NCI-H226 (cell line): Measurements from ENCODE around the gene DNAJC22.
"Not testable (repeated sequence)": the region's sequence is repeated elsewhere in the genome, so short reads cannot be mapped to it uniquely, and the experiment has no call there.

ENCODE experiments used
- DNase-seq: peaks from one replicate; pipeline ENCODE4 v3.0.0-alpha.2; 2015

Gene DNAJC22

DNA sequence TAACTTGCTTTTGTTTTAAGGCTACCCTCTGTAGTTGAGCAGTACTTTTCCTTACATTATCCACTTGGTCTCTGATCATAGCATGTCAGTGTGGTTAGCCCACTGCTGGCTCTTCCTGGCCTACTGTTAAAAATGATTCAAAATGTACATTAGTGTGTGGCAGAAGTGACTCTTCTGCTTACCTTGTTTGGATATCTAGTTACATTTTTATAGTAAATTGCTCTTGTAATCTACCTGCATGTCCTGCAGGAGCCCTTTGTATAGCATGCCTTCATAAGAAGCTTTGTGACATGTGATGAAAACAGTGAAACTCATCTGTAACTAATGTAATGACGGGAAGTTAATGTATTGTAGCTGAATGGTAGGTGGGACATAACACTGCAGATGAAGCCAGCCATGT, 28.7 kb downstream of the DNAJC22 start:
- DNase-seq = no peak

DNA sequence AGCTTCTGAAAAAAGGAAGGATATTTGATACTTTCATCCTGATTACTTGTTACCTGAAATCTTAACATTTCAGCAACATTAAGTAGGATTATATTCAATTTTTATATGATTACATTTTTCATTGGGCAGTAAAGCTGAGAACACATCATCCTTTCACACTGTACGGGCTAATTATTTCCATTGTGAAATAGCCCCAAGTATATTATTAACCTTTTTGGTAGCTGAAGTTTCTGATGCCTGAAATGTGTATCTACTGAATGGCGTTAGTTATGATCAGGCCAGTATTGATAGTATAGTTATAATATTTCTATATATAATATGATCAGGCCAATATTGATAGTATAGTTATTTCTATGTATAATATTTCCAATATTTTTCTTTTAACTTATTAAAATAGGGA, 30.7 kb downstream of the DNAJC22 start:
- DNase-seq = no peak

DNA sequence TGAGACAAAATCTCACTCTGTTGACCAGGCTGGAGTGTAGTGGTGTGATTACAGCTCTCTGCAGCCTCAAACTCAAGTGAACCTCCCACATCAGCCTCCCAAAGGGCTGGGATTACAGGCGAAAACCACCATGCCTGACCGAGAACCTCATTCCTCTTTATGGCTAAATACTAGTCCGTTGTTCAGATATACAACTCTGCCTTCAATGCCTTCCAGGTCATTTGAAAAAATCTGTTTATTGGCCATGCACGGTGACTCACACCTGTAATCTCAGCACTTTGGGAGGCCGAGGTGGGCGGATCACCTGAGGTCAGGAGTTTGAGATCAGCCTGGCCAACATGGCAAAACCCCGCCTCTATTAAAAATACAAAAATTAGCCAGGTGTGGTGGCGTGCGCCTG, 33.5 kb downstream of the DNAJC22 start:
- DNase-seq = not testable (repeated sequence)

DNA sequence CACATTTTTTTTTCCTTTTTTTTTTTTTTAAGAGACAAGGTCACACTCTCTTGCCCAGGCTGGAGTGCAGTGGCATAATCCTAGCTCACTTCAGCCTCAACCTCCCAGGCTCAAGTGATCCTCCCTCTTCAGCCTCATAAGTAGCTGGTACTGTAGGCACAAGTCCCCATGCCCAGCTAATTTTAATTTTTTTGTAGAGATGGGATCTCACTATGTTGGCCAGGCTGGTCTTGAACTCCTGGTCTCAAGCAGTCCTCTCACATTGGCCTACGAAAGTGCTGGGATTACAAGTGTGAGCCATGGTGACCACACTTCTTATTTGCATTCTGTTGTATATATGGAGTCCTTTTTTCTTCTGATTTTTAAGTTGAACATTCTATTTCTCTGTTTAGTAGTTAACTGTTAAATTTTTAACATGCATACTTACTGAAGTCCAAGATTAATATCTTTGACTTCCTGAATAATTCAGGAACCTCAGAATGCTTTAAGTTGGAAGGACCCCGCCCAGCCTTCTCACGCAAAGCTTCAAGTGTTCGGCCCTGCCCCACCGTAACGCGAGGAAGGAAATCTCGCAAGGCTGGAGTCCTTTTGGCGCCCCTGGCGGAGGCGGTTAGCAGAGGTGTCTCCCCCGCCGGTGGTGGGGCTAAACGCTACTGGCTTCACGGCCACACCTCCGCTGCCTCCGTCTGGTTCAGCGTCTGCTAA, 42.1 kb downstream of the DNAJC22 start:
- DNase-seq = no peak

DNA sequence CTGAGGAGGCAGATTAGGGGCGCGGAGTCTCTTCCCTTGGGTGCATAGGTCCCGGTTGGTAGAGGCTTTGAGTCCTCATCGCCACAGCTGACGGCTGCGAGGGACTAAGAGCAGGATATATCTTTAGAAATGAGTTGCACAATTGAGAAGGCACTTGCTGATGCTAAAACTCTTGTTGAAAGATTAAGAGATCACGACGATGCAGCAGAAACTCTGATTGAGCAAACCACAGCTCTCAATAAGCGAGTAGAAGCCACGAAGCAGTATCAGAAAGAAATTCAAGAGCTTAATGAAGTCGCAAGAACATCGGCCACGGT, 42.7 kb downstream of the DNAJC22 start:
- no peak for DNase-seq

DNA sequence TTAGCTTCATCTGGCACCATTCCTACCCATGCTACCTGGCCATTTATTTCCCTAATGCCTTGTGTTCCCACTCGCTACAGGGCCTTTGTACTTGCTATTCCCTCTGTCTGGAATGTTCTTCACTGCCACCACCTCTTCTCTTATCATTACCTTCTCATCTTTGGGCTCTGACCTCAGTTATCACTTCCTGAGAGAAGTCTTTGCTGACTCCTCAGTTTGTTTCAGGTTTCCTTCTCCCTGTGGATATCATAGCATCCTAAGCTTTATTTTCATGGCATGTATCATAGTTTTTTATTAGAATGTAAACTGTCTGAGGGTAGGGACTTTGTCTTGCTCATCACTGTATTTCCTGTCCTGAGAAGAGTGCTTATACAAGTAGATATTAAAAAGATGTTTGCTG, 50.3 kb downstream of the DNAJC22 start:
- DNase-seq = no peak

DNA sequence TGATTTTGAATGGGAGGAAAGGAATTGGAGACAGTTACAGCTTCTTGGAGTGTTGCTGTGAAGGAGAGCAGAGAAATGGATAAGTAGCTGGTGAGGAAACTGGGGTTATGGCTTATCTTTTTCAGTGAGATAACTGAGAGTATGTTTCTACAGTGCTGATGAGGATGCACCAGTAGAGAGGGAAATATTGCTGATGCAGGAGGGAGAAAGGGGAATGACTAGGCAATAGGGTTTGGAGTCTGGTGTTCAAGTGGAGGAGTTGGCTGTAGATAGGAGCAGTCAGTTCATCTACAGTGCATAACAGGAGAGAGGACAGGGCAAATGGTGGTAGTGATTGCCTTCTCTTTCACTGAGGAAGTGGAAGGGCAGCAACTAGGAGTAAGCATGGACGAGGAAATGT, 53.6 kb downstream of the DNAJC22 start:
- DNase-seq = peak; percentile 75
